Activated CD4-positive, alpha-beta T cell treated with anti-CD3 and anti-CD28 coated beads, Interleukin-2, amount 10 ng/mL, durations not matched to agents 24 days and 14 days (primary cell): ENCODE results near the gene SAMD3. TPM values are rescaled to one million over a fixed set of nuclear protein-coding genes. Genes with fewer than 3 reads are reported as not detected.
"Not testable (repeated sequence)": the region's sequence is repeated elsewhere in the genome, so short reads cannot be mapped to it uniquely, and the experiment has no call there.

Source experiments
- DNase-seq: peaks from one replicate; pipeline ENCODE4 v3.0.0; 2022
- H3K27ac Mint-ChIP-seq: one replicate; pipeline ENCODE4 v1.8.0; 2022; ENCODE audit warnings: mild to moderate bottlenecking, mixed read lengths
- H3K27me3 Mint-ChIP-seq: one replicate; pipeline ENCODE4 v1.8.0; 2022; ENCODE audit warnings: mixed read lengths
- H3K36me3 Mint-ChIP-seq: one replicate; pipeline ENCODE4 v1.8.0; 2022; ENCODE audit warnings: low read depth, mild to moderate bottlenecking, mixed read lengths
- H3K4me1 Mint-ChIP-seq: one replicate; pipeline ENCODE4 v1.8.0; 2021; ENCODE audit warnings: mixed read lengths
- H3K4me3 Mint-ChIP-seq: one replicate; pipeline ENCODE4 v1.8.0; 2022; ENCODE audit warnings: mild to moderate bottlenecking, moderate library complexity, mixed read lengths
- H3K9me3 Mint-ChIP-seq: one replicate; pipeline ENCODE4 v1.8.0; 2021; ENCODE audit warnings: mixed read lengths
- intact Hi-C: fragments of 100-400 bp; cut with micrococcal nuclease; formaldehyde crosslinking; loops from one replicate; pipeline ENCODE4 v1.15.1; 2023
- total RNA-seq: library from RNA; stranded (reverse); gene quantifications from 2 replicates; pipeline ENCODE4 v1.2.3, GENCODE V29; 2022

The SAMD3 gene
- total RNA-seq, 1 donor from 2014 or later: 2.5 TPM

GRCh38 chr6:130182466-130182865, 40.3 kb downstream of the SAMD3 start:
- Mint-ChIP-seq H3K9me3 (peaks cover 3% of the 10 kb centered on the region), H3K4me1 (peaks cover 40% of the 10 kb centered on the region)

GRCh38 chr6:130178692-130179091, 44.1 kb downstream of the SAMD3 start:
- no peaks in the 10 kb centered on the region for H3K27me3 Mint-ChIP-seq
- H3K9me3 Mint-ChIP-seq: peaks cover 11% of the 10 kb centered on the region
- intact Hi-C loops: no loop called here
- H3K27ac Mint-ChIP-seq: no peak overlapping the region
- H3K4me1 Mint-ChIP-seq: peaks cover 27% of the 10 kb centered on the region
- peaks cover 57% of the 10 kb centered on the region for H3K36me3 Mint-ChIP-seq
- no peak for DNase-seq
- no peak overlapping the region for H3K4me3 Mint-ChIP-seq

More at GRCh38 chr6:130182466-130182865, 40.3 kb downstream of the SAMD3 start:
- H3K27ac Mint-ChIP-seq: peak overlapping the region; percentile 13
- no peak for DNase-seq
- intact Hi-C loops: loop anchor here (2.0 kb wide), 1 partner anchor 44 kb away; no protein-coding TSS in a partner anchor
- H3K4me3 Mint-ChIP-seq: no peak overlapping the region
- H3K36me3 Mint-ChIP-seq: peaks cover 48% of the 10 kb centered on the region
- H3K27me3 Mint-ChIP-seq: no peaks in the 10 kb centered on the region

GRCh38 chr6:130176378-130176777, 46.4 kb downstream of the SAMD3 start:
- peaks cover 61% of the 10 kb centered on the region for H3K36me3 Mint-ChIP-seq
- H3K4me3 Mint-ChIP-seq: no peak overlapping the region
- H3K9me3 Mint-ChIP-seq: peaks cover 25% of the 10 kb centered on the region
- H3K27ac Mint-ChIP-seq: no peak overlapping the region
- no peak for DNase-seq
- intact Hi-C loops: no loop called here
- H3K4me1 Mint-ChIP-seq: peaks cover 11% of the 10 kb centered on the region
- no peaks in the 10 kb centered on the region for H3K27me3 Mint-ChIP-seq

- DNase-seq, H3K27me3 Mint-ChIP-seq, intact Hi-C loops, H3K4me1 Mint-ChIP-seq, H3K27ac Mint-ChIP-seq, H3K4me3 Mint-ChIP-seq: not testable (repeated sequence)
- peaks cover 56% of the 10 kb centered on the region for H3K36me3 Mint-ChIP-seq
- peaks cover 37% of the 10 kb centered on the region for H3K9me3 Mint-ChIP-seq
Observed at GRCh38 chr6:130173377-130174004, 49.3 kb downstream of the SAMD3 start.

- Mint-ChIP-seq H3K36me3 (peaks cover 57% of the 10 kb centered on the region), H3K9me3 (peaks cover 35% of the 10 kb centered on the region)
- H3K27ac Mint-ChIP-seq, H3K27me3 Mint-ChIP-seq, H3K4me3 Mint-ChIP-seq, H3K4me1 Mint-ChIP-seq, intact Hi-C loops, DNase-seq: not testable (repeated sequence)
Observed at GRCh38 chr6:130170160-130170559, 52.6 kb downstream of the SAMD3 start.

GRCh38 chr6:130167655-130168054, 55.1 kb downstream of the SAMD3 start:
- peaks cover 51% of the 10 kb centered on the region for H3K36me3 Mint-ChIP-seq
- H3K4me3 Mint-ChIP-seq: no peak overlapping the region
- no peak overlapping the region for H3K27ac Mint-ChIP-seq
- peaks cover 38% of the 10 kb centered on the region for H3K9me3 Mint-ChIP-seq
- DNase-seq: no peak
- H3K4me1 Mint-ChIP-seq: peaks cover 5% of the 10 kb centered on the region
- intact Hi-C loops: no loop called here
- H3K27me3 Mint-ChIP-seq: peaks cover 2% of the 10 kb centered on the region

GRCh38 chr6:130164251-130164650, 58.5 kb downstream of the SAMD3 start:
- Mint-ChIP-seq H3K4me3 (no peak overlapping the region), H3K4me1 (peaks cover 5% of the 10 kb centered on the region), H3K36me3 (peaks cover 49% of the 10 kb centered on the region), H3K27ac (no peak overlapping the region), H3K9me3 (peaks cover 21% of the 10 kb centered on the region), H3K27me3 (peaks cover 2% of the 10 kb centered on the region)
- intact Hi-C loops: no loop called here
- no peak for DNase-seq

GRCh38 chr6:130163266-130163665, 59.5 kb downstream of the SAMD3 start:
- H3K27ac Mint-ChIP-seq: no peak overlapping the region
- peaks cover 54% of the 10 kb centered on the region for H3K36me3 Mint-ChIP-seq
- peaks cover 21% of the 10 kb centered on the region for H3K9me3 Mint-ChIP-seq
- peaks cover 2% of the 10 kb centered on the region for H3K27me3 Mint-ChIP-seq
- H3K4me1 Mint-ChIP-seq: peaks cover 5% of the 10 kb centered on the region
- intact Hi-C loops: no loop called here
- no peak overlapping the region for H3K4me3 Mint-ChIP-seq
- no peak for DNase-seq

GRCh38 chr6:130162421-130162820, 60.3 kb downstream of the SAMD3 start:
- peaks cover 21% of the 10 kb centered on the region for H3K9me3 Mint-ChIP-seq
- H3K4me1 Mint-ChIP-seq: peaks cover 5% of the 10 kb centered on the region

GRCh38 chr6:130161683-130162404, 60.9 kb downstream of the SAMD3 start:
- peaks cover 21% of the 10 kb centered on the region for H3K9me3 Mint-ChIP-seq
- H3K27me3 Mint-ChIP-seq: peaks cover 2% of the 10 kb centered on the region
- no peak overlapping the region for H3K27ac Mint-ChIP-seq
- peaks cover 5% of the 10 kb centered on the region for H3K4me1 Mint-ChIP-seq
- intact Hi-C loops: no loop called here
- no peak overlapping the region for H3K4me3 Mint-ChIP-seq
- DNase-seq: no peak
- H3K36me3 Mint-ChIP-seq: peaks cover 54% of the 10 kb centered on the region

More at GRCh38 chr6:130162421-130162820, 60.3 kb downstream of the SAMD3 start:
- intact Hi-C loops: no loop called here
- no peak for DNase-seq
- Mint-ChIP-seq H3K27ac (no peak overlapping the region), H3K4me3 (no peak overlapping the region), H3K36me3 (peaks cover 57% of the 10 kb centered on the region), H3K27me3 (peaks cover 2% of the 10 kb centered on the region)

- Mint-ChIP-seq H3K9me3 (peaks cover 14% of the 10 kb centered on the region), H3K4me1 (no peaks in the 10 kb centered on the region), H3K27ac (no peak overlapping the region), H3K27me3 (no peaks in the 10 kb centered on the region), H3K4me3 (no peak overlapping the region), H3K36me3 (peaks cover 46% of the 10 kb centered on the region)
- intact Hi-C loops: no loop called here
- no peak for DNase-seq
Observed at GRCh38 chr6:130159956-130160355, 62.8 kb downstream of the SAMD3 start.

- H3K9me3 Mint-ChIP-seq: peaks cover 7% of the 10 kb centered on the region
Observed at GRCh38 chr6:130158548-130158947, 64.2 kb downstream of the SAMD3 start.

GRCh38 chr6:130158056-130158455, 64.7 kb downstream of the SAMD3 start:
- H3K4me3 Mint-ChIP-seq: no peak overlapping the region
- H3K4me1 Mint-ChIP-seq: no peaks in the 10 kb centered on the region
- intact Hi-C loops: no loop called here

More at GRCh38 chr6:130158548-130158947, 64.2 kb downstream of the SAMD3 start:
- peaks cover 43% of the 10 kb centered on the region for H3K36me3 Mint-ChIP-seq
- intact Hi-C loops: no loop called here
- no peak overlapping the region for H3K4me3 Mint-ChIP-seq
- no peaks in the 10 kb centered on the region for H3K4me1 Mint-ChIP-seq
- no peak overlapping the region for H3K27ac Mint-ChIP-seq
- no peak for DNase-seq
- H3K27me3 Mint-ChIP-seq: no peaks in the 10 kb centered on the region

GRCh38 chr6:130156908-130157307, 65.8 kb downstream of the SAMD3 start:
- H3K9me3 Mint-ChIP-seq: peaks cover 7% of the 10 kb centered on the region
- no peaks in the 10 kb centered on the region for H3K27me3 Mint-ChIP-seq
- no peak overlapping the region for H3K27ac Mint-ChIP-seq
- no peak overlapping the region for H3K4me3 Mint-ChIP-seq
- no peaks in the 10 kb centered on the region for H3K4me1 Mint-ChIP-seq
- DNase-seq: no peak
- H3K36me3 Mint-ChIP-seq: peaks cover 38% of the 10 kb centered on the region
- intact Hi-C loops: no loop called here

More at GRCh38 chr6:130158056-130158455, 64.7 kb downstream of the SAMD3 start:
- Mint-ChIP-seq H3K9me3 (peaks cover 7% of the 10 kb centered on the region), H3K27me3 (no peaks in the 10 kb centered on the region), H3K27ac (no peak overlapping the region), H3K36me3 (peaks cover 40% of the 10 kb centered on the region)
- DNase-seq: no peak
